OCI-M1 (cell line): ENCODE results near the gene TAAR8.
"Not testable (repeated sequence)": the region's sequence is repeated elsewhere in the genome, so short reads cannot be mapped to it uniquely, and the experiment has no call there.

ENCODE experiments used
- DNase-seq: peaks from one replicate; lab custom pipeline; 2025; lab: John Stamatoyannopoulos, UW

The TAAR8 gene

DNA sequence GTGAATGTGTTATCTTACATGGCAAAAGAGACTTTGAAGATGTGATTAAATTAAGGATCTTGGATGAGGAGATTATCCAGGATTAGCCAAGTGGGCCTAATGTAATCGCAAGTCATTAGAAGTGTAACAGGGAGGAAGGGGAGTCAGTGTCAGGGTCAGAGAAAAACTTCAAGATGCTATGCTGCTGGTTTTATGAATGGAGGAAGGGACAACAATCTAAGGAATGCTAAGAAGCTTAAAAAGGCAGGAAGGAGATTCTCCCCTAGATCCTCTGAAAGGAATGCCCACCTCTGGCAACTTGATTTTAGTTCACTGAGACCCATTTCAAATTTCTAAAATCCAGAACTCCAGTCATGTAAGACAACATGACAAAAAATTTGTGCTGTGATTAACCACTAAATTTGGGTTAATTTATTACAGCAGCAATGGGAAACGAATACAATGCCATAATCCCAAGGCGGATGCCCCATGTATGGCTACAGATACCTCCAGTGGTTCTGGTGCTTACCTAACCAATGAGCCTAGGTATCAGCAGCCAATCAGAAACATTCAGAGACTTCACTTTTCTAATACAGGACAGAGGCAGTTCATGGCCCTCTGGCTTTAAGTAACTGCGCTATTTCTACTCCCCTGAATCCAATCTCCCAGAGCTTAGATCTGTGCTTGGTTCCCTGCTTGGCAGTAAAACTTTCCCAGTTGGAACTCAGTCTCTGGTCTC, 3.6 kb upstream of the TAAR8 start:
- no peak for DNase-seq

DNA sequence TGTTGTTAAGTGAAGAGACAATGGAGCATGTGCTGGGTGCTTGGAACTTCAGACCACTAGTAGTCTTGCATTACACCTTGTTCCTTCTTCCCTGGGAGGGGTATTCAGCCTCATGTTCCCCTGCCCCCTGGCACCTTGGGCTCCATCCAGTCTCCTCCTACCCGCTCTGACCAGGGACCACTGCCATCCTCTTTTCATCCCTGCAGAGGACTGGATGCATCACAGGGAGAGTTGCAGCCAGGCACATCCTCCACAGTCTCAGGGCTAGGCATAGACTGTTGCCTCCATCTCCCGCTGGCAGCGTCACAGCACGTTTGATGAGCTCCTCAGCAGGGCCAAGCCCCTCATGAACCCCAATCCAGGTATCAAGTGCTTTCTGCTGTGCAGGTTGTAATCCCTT, 1.3 kb upstream of the TAAR8 start:
- DNase-seq: no peak

DNA sequence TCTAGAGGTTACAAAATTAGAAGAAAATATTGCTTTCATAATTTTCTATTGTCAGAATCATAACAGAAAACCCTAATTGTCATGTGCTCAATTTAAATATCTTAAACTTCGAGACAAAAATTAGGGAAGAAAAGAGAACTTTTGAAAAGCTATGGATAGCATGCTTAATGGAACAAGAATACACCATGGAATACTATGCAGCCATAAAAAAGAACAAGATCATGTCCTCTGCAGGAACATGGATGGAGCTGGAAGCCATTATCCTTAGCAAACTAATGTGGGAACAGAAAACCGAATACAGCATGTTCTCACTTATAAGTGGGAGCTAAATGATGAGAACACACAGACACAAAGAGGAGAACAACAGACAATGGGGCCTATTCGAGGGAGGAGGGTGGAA, 7.6 kb downstream of the TAAR8 start:
- DNase-seq: not testable (repeated sequence)

DNA sequence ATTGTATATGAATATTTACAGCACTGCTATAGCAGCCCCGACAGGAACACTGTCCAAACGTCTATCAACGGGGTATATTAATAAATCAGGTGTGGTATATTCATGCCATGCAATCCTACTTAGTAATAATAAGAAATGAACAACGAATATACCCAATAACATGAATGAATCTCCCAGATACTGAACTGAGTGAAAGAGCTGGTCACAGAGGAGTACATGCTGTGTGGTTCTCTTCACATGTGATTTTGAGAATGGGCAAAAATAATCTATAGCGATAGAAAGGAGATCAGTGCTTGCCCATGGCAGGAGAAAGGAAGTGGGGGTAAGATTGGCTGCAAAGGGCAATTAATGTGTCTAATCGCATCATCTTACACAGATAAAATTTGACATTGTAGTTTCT, 13.9 kb downstream of the TAAR8 start:
- no peak for DNase-seq

DNA sequence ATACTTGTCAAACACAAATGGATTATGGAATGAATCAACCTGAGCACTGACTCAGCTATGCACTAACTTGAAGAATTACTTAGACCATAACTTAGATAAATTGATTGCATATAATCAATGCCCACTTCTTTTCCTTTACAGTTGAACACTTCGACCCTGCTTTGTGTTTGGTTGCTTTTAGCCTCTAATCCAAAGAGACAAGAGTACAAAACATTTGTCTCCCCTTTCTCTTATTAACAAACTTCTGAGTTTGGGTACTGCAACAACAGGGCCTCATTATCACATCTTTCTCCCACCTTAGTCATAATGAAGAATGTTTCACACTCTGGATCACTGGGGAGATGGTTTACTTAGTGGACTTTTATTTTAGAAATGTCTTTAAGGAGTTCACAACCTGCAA, 15.1 kb downstream of the TAAR8 start:
- DNase-seq: peak; percentile 20

DNA sequence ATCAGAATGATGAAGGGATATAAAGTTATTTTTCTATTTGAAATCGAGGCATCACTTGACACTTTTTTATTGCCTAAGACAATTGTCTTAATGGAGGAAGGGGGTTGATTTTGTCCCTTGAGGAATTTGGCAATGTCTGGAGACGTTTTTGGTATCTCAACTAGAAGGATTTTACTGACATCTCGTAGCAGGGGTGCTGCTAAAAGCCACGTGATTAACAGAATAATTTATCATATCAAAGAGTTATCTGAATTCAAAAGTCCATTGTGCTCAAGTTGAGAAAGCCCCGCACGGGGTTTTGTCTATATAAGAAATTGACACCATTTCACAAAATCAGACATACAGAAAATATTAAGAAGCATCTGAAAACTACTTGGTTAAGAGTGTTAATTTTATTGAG, 16.1 kb downstream of the TAAR8 start:
- no peak for DNase-seq

DNA sequence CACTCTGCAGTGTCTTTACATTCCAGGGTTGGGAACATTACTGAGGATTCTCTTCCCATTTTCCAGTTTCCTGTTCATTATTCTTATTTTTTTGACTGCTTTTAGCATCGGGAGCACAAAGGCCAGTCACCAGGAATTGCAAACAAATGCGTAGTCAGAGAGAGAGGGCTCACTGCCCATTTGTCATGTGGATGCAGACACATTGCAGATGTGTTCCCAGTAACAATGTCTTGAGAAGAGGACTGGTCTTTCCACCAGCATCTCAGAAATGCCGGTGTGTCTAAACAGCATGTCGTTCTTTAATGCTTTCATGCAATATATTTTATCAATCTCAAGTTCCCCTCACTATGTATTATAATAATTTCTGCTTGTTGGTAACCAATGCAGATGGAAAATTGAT, 16.7 kb downstream of the TAAR8 start:
- no peak for DNase-seq

DNA sequence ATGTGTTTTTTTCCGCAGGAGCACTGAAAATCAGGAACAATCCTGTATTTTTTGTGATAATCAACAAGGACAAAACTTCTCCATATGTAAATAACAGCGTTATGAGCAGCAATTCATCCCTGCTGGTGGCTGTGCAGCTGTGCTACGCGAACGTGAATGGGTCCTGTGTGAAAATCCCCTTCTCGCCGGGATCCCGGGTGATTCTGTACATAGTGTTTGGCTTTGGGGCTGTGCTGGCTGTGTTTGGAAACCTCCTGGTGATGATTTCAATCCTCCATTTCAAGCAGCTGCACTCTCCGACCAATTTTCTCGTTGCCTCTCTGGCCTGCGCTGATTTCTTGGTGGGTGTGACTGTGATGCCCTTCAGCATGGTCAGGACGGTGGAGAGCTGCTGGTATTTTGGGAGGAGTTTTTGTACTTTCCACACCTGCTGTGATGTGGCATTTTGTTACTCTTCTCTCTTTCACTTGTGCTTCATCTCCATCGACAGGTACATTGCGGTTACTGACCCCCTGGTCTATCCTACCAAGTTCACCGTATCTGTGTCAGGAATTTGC, 17.8 kb downstream of the TAAR8 start, which contains the start of gene TAAR6:
Gene TAAR6 (plus strand): TSS at position 102 of the 557 bp plus-strand sequence. CDS start 0 bp downstream, at position 102.
- DNase-seq: no peak

DNA sequence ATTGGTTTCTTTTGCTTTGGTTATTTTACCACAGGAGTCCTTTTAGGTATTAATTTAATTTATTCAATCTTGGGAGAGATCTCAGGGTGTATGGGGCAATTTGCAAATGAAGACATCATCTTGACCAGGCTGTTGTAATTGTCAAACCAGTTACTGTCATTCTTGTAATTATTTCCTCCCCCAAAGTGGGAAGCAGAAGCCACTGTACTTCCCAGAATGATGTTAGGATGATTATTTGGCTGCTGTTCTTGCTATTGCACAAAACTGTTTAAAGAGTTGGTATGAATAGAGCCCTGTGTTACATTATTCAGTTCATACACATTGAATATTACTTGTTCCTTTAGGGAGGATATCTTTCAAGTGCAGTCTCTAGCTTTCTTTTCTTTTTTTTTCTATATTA, 19.3 kb downstream of the TAAR8 start:
- DNase-seq: no peak

DNA sequence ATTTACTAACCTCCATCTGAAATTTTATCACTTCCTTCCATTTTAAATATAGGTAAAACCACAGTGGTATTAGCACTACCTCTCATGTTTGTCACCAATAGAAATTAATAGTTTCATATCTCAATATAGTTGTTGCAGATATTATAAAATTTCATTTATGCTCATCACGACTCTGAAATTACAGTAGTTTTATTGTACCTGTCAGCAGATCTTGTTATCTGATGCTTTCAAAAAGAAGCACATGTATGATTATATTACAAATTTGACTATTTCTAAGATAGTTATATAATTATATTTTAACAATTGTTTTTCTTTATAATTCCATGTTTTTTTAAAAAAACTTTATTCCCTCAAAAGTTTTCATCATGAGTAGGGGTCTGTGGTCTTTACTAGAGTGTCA, 32.2 kb downstream of the TAAR8 start:
- DNase-seq: no peak

DNA sequence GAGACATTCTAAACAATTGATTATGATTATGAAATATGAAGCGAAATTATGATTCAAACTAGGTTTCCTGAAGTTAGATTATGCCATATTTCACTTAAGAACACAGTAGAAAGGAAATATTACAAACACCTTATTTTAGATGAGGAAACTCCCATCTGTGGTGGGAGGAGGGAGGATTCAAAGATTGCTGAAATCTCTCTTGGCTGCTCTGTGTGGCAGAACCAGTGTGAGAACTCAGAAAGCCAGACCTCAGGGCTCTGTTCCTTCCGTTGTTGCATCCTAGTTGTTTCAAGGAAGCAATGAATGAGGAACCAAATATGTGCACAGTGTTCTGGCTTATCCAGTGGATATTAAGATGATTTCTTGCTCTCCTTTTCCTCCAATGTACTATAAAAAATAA, 35.0 kb downstream of the TAAR8 start:
- DNase-seq: no peak

DNA sequence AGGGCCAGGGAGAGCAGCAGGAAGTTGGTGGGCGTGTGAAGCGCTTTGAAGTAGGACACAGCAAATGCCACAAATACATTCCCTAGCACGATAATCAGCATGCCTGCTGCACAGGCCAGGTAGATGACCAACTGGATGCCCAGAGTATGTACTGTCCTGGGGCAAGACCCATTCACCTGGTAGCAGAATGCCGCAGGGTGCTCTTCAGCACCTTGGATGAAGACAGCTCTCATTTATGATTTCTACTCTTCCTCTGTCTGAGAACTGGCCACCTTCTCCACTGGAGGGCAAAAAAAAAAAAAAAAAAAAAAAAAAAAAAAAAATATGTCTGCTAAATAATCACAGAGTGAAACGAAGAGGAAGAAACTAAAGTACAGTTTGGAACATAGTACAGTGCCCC, 37.0 kb downstream of the TAAR8 start, which contains the start of gene TAAR5:
Gene TAAR5 (minus strand): TSS at position 288 of the 400 bp plus-strand sequence. CDS start 55 bp downstream, at position 233.
- no peak for DNase-seq

DNA sequence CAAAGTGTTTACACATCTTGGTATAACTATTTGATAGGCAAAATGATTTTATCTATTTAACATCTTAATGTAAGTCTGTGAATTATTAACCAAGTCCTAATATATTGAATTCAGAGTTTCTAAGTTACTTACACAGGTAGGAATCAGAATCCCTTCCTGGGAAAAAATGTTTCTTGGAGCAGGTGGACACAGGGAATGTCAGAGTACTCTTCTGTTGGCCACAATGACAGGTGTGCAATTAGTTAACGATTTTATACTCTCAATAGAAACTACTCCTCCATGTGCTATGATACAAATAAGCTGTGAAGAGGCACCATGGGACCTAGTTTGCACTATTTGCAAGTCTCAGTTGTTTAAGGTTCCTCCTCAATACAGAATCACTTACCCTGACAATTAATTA, 37.9 kb downstream of the TAAR8 start:
- no peak for DNase-seq

DNA sequence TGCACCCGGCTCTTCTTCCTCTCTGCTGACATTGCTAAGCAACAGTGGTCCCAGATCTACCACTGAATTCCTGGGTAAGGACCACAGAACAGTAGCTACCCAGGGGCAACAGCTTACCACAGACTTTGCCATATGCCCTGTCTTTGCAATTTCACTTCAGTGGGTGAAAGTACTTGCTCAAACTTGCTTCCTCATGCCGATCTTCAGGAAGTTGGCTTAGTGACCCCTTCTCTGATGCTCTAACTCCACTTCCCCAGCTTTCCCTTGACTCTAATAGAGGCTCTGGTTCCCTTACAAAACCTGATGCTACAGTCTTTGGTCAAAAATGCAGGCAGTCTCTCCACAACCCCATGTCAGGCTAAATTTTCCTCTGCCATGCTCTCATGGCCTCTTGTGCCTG, 40.4 kb downstream of the TAAR8 start:
- DNase-seq: no peak

DNA sequence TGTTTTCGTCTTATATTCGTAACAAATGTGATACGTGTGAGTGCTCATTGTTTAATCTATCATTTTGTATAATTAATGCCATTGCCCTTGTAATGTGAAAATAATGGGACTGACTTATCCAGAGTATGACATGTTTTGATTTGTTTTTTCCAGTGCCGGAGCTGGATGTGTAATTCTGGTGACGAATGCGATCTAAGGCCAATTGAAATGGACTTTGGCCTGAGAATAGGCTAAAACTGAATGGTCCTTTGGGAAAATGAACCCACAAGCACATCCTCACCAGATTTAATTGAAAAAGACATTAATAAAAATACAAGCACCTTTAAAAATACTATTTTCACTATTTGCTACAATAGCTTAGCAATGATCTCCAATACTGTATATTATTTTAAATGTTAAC, 43.7 kb downstream of the TAAR8 start:
- no peak for DNase-seq

DNA sequence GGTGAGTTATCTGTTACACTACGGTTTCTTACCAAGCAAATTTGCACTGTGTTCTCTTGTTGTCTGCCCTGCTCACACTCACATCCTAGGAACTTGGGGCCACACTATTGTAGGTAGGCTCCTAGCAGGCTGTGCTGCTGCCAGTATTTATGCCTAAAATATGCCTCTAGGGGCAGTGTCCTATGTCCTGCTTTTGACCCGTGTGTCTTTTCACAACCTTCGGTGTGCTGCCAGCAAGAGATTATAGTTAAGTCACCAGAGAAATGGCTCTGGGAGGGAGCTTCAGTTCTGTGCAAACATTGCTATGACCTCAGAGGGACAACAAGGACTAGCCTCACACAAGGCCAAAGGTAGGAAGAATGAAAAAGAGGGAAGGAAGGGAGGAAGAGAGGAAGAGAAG, 46.0 kb downstream of the TAAR8 start:
- peak; percentile 79 for DNase-seq

DNA sequence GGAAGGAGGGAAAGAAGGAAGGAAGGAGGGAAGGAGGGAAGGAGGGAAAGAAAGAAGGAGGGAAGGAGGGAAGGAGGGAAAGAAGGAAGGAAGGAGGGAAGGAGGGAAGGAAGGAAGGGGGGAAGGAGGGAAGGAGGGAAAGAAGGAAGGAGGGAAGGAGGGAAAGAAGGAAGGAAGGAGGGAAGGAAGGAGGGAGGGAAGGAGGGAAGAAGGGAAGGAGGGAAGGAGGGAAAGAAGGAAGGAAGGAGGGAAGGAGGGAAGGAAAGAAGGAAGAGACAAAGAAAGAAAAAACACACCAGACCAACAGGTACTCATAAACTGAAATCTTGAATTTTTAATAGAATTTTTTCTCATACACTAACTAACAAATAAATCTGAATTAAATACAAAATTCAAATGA, 48.4 kb downstream of the TAAR8 start:
- not testable (repeated sequence) for DNase-seq
